GM10266 (cell line): Measurements from ENCODE around the gene INO80B.

Experiments
- DNase-seq: peaks from one replicate; pipeline ENCODE4 v3.0.0; 2012; ENCODE audit errors: extremely low spot score
- TF ChIP-seq, protein P1 (sequence below): IDR thresholded peaks from 2 replicates; pipeline ENCODE4 v1.5.1; 2012; ENCODE audit warnings: mild to moderate bottlenecking, low read depth; ENCODE audit not compliant: control insufficient read depth, insufficient read depth; ENCODE audit errors: missing control alignments

The INO80B gene

DNA sequence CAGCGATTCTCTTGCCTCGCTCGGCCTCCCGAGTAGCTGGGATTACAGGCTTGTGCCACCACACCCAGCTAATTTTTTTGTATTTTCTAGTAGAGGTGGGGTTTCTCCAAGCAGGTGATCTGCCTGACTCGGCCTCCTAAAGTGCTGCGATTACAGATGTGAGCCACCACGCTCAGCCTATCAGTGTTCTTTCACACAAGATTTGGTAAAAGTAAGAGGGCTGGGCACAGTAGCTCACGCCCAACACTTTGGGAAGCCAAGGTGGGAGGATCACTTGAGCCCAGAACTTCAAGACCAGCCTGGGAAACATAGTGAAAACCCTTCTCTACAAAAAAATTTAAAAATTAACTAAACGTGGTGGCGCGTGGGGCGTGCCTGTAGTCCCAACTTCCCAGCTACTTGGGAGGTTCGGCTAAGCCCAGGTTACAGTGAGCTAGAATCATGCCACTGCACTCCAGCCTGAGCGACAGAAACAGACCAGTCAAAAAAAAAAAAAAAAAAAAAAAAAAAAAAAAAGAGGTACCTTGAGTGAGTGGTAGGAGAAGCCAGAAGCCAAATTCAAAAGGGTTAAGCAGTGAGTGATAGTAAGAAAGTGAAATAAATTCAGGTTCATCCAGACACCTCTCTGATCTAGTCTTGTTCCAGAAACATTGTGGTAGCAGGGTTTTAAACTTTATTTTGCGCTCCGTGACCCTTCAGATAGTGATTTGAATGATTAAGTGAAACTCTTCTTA lies 16.6 kb downstream of the INO80B start:
- TF ChIP-seq, protein P1, sequence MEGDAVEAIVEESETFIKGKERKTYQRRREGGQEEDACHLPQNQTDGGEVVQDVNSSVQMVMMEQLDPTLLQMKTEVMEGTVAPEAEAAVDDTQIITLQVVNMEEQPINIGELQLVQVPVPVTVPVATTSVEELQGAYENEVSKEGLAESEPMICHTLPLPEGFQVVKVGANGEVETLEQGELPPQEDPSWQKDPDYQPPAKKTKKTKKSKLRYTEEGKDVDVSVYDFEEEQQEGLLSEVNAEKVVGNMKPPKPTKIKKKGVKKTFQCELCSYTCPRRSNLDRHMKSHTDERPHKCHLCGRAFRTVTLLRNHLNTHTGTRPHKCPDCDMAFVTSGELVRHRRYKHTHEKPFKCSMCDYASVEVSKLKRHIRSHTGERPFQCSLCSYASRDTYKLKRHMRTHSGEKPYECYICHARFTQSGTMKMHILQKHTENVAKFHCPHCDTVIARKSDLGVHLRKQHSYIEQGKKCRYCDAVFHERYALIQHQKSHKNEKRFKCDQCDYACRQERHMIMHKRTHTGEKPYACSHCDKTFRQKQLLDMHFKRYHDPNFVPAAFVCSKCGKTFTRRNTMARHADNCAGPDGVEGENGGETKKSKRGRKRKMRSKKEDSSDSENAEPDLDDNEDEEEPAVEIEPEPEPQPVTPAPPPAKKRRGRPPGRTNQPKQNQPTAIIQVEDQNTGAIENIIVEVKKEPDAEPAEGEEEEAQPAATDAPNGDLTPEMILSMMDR: no peak

DNA sequence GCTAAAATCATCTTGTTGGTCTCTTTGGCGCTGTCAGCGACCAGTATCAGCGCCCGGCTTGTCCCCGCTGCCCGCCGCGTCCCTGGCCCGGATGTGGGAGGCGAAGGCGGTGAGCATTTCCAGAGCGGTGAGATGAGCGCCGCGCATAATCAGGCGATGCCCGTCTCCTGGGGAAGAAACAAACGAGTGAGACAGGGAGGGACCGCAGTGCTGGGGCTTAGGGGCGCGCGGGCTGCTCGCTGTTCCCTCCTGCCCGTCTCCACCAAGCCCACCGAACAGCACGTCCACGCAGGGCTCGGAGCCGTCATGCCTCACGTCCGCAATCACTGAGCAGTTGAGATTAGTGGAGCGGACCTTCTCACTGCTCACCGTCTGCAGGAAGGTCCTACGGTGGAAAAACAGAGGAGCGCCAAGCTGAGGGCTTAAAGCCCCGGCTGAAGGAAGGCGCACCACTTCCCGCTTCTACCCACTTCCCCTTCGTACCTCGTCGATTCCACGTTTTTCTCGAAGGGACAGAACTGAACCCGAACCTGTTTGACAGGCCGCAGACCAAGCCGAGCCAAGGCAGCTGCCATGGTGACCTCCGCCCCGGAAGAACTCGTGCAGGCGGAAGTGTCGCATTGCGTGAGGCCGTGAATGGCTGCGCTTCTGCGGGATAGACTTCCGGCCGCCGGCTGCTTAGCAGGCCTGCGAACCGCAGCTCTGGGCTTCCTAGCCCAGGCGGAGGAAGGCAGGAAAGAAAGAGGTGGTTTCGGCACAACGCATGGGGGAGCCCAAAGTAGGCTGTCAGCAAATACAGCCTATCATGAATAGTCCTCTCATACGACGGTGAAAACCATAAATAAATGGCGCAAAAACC lies 17.4 kb downstream of the INO80B start, which contains the start of gene MRPL53:
Gene MRPL53 (minus strand): TSS at position 595 of the 859 bp plus-strand sequence. CDS start 20 bp downstream, at position 575.
- TF ChIP-seq, protein P1: no peak

More for the DNA sequence above, 16.6 kb downstream of the INO80B start:
- no peak for DNase-seq

DNA sequence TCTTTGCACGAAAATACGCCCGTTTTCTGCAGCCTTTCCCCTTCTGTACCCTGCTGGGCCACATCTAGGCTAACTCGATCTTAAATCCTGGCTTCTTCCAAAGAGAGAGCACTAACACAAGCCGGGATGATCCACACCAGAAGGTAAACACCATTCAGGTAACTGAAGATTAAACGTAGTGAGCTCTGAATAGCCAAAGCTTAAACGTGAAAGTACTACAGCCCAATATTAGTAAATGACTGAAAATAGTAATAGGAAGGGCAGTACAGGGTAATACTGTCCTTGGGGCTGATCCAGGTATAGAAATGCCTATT lies 18.0 kb downstream of the INO80B start:
- TF ChIP-seq, protein P1: no peak
- DNase-seq: no peak

More for the DNA sequence above, 17.4 kb downstream of the INO80B start, which contains the start of gene MRPL53:
- peak; percentile 83 for DNase-seq

DNA sequence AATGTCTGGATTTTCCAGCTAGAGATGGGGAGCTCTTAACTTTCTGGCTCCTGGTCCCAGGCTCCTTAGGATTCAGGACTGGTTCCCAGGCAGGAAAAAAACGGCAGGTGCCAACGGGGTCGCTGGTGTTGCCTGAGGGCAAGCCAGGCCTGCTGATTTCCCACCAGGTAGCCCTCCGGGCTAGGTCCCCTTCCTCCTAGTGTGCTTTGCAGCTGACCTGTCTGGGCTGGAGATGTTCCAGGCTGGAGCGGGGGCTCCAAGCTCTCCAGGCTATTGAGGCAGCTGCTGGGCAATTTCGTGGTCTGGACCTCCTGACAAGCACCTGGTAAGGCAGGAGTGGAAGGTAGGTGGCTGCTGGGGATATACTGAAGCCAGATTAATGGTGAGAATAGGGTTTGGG lies 19.6 kb downstream of the INO80B start:
- no peak for DNase-seq
- TF ChIP-seq, protein P1: no peak

DNA sequence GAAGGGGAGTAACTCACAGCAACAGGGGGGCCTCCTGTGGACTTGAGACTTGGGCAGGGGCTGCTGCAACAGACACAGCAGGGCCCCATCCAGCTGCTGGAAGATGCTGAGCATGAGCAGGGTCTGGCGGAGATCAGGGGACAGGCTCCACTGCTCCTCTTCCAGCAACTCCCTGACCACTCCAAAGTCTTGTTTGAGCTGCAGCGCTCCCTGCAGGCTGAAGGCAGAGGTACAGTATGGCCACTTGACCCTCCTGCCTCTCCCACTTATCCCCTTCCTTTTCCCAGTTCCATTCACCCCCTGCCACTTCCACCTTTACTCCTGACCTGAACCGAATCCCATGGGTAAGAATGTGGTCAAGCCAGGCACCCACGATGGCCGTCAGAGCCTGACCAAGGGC lies 20.0 kb downstream of the INO80B start:
- TF ChIP-seq, protein P1: peak; percentile 49
- no peak for DNase-seq

DNA sequence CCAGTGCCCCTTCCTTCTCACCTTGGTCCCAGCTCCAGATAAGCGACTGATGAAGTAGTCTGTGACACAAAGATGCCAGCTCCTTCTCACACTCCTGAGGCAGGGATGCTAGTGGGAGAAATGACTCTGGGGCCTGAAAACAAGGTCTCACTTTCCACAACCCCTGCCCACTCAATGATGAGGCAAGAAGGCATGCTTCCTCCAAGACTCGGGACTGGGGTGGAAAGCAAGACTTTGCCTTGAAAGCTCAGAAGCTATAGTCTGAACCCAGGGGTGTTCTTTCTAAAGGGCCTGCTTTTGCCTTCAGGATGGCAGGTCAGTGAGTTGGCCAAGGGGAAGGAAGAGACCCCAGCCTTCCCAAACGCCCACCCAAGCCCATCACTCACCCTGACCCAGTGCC lies 26.5 kb downstream of the INO80B start:
- TF ChIP-seq, protein P1: no peak
- no peak for DNase-seq
